ENCODE results near the gene IL3RA.

The IL3RA gene

DNA sequence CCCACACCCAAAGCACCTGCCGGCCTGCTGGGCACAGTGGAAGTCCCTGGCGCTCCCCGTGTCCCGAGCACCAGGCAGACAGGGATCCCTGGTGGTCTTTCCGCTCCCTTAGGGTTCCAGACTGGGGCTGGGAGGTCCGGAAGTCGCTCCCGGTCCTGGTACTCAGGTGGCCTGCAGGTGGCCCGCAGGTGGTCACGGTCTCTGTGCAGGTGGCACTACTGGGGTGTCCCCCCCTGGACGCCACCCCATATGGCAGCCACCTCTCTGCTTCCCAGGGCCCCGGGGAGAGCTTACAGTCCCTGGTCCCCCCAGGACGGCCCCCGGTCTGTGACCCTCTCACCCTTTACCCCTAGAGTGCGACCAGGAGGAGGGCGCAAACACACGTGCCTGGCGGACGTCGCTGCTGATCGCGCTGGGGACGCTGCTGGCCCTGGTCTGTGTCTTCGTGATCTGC lies 41.7 kb downstream of the IL3RA start:
- TF ChIP-seq, protein P1, sequence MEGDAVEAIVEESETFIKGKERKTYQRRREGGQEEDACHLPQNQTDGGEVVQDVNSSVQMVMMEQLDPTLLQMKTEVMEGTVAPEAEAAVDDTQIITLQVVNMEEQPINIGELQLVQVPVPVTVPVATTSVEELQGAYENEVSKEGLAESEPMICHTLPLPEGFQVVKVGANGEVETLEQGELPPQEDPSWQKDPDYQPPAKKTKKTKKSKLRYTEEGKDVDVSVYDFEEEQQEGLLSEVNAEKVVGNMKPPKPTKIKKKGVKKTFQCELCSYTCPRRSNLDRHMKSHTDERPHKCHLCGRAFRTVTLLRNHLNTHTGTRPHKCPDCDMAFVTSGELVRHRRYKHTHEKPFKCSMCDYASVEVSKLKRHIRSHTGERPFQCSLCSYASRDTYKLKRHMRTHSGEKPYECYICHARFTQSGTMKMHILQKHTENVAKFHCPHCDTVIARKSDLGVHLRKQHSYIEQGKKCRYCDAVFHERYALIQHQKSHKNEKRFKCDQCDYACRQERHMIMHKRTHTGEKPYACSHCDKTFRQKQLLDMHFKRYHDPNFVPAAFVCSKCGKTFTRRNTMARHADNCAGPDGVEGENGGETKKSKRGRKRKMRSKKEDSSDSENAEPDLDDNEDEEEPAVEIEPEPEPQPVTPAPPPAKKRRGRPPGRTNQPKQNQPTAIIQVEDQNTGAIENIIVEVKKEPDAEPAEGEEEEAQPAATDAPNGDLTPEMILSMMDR (IDR thresholded peaks at IDR 0.05; ENCODE audit: extremely low read depth, missing control alignments), result no peak
- DNase-seq (ENCODE audit: low spot score), result no peak

DNA sequence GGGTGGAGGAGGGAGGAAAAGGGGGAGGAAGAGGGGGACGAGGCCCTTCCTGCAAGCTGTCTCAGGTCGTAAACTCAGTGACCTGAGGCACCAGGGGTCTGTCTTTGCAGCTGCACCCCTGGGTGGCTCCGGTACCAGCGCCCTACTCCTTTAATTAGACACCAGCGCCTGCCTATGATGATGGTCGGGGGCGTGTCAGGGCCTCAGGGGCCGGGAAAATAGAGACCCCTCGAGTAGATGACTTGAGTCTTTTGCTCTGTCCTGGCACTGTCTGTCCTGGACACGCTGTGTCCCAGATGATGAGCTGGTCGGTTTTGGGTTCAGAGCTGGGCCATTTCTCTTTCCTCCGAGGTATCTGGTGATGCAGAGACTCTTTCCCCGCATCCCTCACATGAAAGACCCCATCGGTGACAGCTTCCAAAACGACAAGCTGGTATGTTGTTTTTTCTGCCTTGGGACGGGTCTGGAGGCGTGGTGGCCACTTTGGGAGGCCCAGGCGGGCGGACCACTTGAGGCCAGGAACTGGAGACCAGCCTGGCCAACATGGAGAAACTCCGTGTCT lies 44.2 kb downstream of the IL3RA start:
- TF ChIP-seq, protein P1 (IDR thresholded peaks at IDR 0.05; ENCODE audit: extremely low read depth, missing control alignments), result no peak
- DNase-seq (ENCODE audit: low spot score), result no peak

DNA sequence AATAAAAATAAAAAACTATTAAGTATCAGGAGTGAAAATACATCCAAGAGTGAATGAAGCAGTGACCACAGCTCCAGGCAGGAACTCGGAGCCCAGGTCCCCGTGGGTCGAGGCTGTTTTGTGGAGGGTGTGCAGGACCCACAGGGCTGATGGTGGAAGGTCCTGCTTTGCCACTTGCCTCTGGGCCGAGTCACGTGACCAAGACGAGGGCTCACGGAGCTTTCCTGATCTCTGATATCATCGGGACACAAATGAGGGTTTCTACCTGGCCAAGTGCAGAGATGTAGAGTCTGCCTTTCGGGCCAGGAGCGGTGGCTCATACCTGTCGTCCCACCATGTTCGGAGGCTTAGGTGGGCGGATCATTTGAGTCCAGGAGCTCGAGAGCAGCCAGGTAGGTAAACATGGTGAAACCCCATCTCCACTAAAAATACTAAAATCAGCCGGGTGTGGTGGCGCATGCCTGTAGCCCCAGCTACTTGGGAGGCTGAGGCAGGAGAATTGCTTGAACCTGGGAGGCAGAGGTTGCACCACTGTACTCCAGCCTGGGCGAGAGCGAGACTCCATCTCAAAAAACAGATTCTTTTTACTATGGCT lies 48.2 kb downstream of the IL3RA start:
- TF ChIP-seq, protein P1 (IDR thresholded peaks at IDR 0.05; ENCODE audit: extremely low read depth, missing control alignments), result no peak
- no peak for DNase-seq (ENCODE audit: low spot score)

DNA sequence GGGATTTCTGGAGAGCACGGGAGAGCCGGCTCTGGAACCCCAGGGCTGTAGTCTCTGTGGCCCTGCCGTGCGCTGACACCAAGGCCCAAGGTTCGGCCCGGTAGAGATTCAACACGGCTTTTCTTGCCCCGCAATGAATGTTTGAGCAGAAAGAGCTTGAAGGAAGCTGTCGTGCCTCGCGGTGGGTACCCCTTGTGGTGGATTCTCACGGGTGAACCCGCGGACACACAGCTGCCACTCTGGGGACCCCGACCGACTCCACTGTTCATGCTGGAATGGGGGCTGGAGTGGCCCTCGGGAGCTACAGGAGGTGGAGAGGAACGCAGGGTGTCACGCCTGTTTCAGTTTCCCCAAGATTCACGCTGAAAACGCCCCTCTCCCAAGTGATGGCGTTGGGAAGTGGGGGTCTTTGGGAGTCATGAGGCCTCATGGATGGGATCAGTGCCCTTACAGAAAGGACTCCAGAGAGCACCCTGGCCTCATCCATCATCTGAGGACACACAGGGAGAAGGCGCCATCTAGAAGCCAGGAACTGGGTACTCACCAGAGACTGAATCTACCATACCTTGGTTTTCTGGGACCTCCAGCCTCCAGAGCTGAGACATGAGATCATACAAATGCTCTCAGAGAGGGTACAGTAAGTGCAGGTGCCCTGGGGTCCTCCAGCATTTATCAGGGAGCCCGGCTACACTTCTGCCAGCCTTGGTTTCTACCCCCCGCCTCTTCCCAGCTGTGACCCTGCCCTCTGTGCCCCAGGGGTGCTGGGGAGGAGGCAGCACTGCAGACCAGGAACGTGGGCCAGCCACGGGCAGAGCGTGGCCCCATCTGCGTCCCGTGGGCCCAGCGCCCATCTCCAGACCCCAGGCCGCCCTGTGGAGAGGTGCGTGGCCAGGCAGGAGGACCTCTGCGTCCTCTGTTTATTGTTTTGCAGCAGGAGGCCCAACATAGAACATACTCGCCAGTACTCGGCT lies 49.0 kb downstream of the IL3RA start:
- TF ChIP-seq, protein P1 (IDR thresholded peaks at IDR 0.05; ENCODE audit: extremely low read depth, missing control alignments), result no peak
- DNase-seq (ENCODE audit: low spot score), result no peak

DNA sequence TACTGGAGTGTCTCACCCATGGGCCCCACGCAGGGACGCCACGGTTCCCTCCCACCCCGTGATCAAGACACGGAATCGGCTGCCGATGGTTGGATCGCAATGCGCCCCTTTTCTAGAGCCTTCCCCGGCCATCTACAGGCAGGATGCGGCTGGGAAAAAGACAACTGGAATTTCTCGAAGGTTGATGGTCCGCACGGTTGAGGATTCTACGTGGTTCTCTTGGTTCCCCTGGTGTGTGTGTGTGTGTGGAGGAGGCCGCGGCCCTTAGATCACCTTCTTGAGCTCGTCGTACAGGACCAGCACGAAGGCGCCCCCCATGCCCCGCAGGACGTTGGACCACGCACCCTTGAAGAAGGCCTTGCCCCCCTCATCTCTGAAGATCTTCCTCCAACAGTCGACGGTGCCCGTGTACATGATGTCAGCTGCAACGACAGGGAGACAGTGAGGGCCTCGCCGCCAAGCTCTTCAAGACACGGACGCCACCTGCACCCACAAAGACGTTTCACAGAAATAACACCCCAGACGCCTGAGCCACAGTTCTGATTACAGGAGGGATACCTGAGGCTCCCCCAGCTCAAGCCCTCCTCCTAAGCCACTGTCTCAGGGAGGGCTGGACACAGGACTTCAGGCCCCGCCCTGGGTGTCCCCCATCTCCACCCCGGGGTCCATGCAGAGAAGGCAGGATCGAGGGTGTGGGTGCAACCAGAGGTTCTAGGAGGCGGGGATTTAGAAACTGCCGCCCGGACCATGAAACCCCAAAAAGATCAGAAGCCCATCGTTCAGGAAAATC lies 49.9 kb downstream of the IL3RA start:
- TF ChIP-seq, protein P1 (IDR thresholded peaks at IDR 0.05; ENCODE audit: extremely low read depth, missing control alignments), result no peak

DNA sequence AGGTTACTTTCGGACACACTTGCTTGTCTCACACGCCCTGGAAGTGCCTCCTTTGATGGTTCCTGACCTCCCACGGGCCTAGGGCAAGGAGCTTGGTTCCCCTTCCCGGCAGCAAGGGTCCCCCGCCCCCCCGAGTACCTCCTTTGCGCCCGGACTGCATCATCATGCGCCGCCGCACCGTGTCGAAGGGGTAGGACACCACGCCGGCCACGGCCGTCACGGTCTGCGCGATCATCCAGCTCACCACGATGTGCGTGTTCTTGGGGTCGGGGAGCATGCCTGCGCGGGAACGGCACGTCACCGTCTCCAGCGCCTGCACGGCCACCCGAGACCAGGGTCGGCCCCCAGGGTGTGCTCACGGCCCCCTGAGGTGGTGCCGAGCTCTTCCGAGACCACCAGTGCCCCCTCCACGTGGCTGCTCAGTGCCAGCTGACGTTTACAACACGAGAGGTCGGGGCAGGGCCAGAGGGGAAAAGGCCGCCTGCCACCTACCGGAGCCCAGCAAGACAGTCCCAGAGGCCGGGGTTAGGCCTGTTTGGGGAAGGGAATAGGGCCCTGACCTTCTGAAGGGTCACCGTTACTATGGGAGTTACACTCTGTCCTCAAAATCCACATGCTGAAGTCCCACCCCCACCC lies 50.7 kb downstream of the IL3RA start:
- TF ChIP-seq, protein P1 (IDR thresholded peaks at IDR 0.05; ENCODE audit: extremely low read depth, missing control alignments), result no peak
- DNase-seq (ENCODE audit: low spot score), result no peak

More for the DNA sequence above, 49.9 kb downstream of the IL3RA start:
- DNase-seq (ENCODE audit: low spot score), result no peak
